COLO668 (cell line): Measurements from ENCODE around the gene ABL2.

Source experiments
- DNase-seq: peaks from one replicate; lab custom pipeline; 2025; ENCODE audit not compliant: unreplicated experiment; lab: John Stamatoyannopoulos, UW

ABL2 gene

DNA sequence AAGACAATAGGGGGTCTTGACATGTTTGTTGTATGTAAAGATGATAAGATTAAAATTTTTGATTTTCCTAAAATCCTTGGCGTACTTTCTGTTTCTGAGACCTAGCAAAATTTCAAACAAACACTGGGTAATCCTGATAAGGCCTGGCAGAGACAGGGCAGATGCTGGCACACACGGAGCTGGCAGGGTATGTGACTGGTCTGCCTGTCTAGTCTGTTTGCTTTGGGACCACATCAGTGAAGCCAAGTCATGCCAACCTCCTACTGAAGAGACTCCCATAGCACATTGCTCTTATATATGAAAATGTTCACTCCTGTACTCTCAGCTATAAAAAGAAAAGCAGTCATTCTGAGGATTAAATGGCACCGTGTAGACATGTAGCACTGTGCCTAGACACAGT, 133.6 kb downstream of the ABL2 start:
- no peak for DNase-seq

DNA sequence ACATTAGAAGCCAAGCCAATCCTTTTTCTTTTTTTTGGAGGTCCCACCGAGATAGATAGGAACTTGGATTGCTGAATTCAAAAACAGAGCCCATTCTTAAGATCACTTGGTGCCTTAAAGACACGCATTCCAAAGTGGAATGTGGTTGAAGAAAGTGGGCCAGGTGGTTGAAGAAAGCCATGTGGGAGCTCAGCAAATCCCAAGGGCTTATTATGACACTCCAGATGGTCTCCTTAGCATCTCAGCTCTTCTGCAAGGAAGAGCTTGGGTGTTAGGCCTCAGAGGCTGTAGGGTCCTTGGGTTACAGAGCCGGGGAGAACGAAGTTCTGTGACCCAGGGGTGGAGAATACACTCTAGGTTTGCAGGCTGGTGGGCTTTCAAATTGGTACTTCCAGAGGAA, 134.1 kb downstream of the ABL2 start:
- DNase-seq: no peak

DNA sequence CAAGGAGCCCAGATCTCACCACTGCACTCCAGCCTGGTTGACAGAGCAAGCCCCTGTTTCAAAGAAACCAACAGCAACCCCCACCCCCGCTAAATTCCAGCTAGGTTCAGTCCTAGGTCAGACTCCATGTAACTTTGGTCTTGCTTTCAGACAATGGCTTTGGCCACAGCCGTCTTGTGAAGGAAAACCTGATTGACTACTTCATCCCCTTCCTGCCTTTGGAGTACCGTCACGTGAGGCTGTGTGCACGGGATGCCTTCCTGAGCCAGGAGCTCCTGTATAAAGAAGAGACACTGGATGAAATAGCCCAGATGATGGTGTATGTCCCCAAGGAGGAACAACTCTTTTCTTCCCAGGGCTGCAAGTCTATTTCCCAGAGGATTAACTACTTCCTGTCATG, 134.7 kb downstream of the ABL2 start:
- no peak for DNase-seq

DNA sequence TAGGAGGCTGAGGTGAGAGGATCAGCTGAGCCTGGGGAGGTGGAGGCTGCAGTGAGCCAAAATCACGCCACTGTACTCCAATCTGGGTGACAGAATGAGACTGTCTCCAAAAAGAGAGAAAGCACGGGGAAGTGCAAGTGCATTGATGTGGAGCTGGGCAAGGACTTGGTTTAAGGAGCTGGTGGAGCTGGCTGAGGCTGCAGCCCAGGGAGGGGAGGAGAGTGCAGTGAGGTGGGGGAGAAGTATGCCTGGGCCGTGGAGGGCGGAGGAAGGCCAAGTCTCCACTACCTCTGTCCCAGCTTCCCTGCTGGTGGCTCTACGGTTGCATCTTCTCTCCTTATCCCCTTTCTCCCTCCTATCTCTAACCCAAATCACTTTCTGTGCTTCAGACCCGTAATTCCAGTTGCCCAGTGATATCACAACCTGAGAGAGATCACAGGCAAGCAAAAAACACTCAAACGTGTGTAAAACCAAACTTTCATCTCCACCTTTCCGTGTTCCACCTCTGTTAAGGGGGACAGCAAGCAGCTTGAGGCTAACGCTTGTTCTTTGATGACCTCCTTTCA, 136.5 kb downstream of the ABL2 start:
- DNase-seq: no peak

DNA sequence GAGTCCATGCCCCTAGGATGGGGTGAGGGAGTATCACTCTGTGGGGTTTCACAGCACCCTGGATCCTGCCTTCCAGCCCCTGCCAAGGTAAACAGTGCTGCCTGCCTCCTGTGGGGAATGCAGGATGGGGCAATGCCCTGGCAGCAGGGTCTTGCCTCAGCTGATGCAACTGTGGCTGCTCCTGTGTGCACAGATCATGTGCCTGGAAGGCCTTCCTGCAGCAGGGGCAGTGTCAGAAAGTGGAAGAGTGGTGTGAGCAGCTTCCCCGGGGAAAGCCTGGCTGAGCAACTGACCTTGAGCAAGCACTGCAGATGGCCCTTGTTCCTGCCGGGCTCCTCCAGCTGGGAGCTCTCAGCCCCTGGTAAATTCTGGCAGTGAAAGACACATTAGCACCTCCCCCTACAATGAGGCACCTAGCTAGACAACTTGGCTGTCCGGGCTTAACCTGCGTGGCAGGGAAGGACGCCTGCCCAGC, 137.7 kb downstream of the ABL2 start:
- DNase-seq: no peak

DNA sequence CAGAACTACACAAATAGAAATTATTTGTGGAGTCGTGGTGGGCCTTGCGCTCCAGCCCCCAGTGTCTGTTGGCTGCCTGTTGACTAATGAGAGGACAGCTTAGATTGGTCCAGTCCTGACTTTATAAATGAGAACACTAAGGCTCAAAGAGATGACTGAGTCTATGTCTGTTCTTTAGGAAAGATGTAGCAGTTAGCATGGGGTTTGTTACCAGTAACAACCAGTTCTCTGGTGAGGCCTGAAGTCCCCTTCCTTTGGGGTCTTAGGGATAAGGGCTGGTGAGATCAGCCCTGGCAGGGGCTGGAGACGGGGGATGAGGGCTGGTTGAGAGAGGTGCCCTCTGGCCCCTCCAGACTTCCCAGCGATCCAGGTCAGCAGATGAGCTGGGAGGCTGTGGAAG, 138.6 kb downstream of the ABL2 start:
- DNase-seq: no peak

DNA sequence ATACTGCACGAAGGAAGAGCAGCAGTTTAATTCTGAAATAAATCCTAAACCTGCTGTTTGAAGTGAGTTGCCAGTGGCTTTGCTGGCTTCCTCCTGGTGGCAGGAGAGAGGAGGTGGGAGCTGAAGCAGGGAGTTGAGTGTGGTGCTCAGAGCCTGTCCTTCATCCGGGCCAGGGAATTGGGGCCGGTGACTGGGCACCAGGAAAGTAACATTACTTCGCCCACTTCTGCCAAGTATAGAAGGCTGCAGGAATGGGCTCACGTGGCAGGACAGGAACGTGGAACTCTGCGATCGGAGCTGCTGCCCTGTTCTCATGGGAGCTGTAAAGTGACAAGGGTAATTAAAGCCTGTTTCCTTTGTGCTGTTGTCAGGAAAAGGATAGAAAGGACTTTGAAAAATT, 139.0 kb downstream of the ABL2 start:
- no peak for DNase-seq

DNA sequence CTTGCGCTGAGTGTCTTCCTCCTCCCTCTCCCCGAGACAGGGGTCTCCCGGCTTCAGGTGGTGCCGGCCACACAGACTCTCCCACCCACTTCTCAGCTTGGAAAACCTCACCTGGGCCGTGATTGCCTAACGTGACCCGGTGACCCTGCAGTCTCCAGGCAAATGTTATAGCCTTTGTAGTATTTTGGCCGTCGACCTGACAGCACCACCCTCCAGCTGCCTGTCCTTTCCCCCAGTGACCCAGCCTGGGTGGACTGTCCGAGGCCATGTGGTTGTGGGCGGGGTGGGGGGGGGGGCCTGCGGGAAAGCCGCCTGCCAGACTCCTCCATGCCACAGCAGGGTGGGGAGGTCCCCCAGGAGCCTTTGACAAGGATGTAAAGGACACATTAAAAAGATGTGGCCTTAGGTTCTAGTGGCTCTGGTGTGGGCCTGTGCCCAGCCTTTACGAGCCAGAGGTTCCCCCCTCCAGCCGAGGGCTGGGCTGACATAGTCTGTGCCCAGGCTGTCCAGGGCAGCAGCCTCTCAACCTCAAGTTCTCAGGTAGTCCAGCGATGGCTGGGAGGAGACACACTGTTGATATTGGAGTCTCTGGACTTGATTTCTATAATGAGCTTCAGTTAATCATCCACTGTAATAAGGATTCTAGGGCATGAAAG, 139.5 kb downstream of the ABL2 start:
- no peak for DNase-seq

DNA sequence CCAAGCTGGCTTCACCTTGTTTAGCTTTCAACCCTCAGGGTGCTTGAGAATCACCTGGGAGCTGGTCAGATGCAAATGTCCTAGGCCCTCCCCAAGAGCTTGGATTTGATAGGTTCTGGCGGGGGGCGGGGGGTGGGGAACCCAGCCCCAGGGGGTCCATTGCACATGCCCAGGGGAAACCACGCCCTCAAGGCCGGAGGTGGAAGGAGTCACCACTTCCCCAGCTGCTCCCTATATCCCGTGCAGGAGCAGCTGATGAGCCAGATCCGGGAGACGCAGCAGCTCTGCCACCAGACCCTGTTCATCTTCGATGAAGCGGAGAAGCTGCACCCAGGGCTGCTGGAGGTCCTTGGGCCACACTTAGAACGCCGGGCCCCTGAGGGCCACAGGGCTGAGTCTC, 141.8 kb downstream of the ABL2 start:
- peak; percentile 10 for DNase-seq

DNA sequence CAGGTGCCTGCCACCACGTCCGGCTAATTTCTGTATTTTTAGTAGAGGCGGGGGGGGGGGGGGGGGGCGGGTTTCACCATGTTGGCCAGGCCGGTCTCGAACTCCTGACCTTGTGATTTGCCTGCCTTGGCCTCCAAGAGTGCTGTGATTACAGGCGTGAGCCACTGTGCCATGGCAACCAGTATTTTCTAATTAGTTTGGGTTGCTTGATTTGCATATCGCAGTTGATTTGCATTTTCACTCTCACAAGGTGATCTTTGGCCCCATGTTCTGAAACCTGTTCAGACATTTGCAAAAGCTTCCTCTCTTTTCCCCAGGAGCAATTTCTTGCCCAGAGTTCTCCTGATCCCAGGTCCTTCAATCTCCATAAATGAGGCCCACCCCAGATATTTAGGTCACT, 145.9 kb downstream of the ABL2 start:
- no peak for DNase-seq

DNA sequence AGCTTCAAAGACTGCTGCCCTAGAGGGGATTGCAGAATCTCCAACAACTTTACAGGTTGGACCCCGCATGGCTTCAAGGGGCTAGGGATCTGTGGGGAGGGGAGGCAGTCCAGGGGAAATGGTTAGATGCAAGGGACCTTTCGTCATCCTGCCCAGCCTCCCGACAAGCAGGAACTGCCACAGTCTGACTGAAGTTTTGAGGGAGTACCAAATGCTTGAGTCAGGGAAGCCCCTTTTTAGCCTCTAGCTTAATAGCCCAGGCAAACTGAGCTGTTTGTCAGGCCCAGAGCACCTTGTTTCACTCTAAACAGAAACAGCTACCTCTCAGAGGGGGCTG, 146.5 kb downstream of the ABL2 start:
- no peak for DNase-seq

DNA sequence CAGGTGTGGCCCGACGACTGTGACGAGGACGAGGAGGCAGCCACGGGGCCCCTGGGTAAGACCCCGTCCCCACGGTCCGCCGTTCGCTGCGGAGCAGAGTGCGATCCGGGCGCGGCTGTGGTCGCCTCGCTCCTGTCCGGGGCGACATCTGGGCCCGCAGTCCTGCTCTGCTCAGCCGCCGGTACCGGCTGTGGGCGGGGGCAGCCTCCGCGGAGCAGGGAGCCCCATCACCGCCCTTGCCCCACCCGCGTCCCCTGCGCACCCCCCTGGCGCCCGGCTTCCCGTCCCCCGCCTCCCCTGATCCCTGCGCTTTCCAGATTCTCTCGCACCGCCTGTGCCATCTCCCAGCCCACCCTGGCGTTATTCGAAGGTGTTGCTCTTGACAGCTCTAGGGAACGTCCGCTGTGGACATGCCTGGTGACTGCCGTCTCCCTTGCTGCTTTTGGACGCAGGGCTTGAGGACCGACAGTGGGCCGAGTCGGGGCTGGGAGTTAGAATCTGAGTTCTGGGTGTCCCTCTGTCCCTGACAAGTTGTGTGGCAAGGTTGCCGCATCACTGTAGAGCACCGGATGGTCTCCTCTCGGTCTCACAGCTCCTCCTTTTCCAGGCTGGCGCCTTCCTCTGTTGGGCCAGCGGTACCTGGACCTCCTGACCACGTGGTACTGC, 147.0 kb downstream of the ABL2 start:
- peak; percentile 71 for DNase-seq

DNA sequence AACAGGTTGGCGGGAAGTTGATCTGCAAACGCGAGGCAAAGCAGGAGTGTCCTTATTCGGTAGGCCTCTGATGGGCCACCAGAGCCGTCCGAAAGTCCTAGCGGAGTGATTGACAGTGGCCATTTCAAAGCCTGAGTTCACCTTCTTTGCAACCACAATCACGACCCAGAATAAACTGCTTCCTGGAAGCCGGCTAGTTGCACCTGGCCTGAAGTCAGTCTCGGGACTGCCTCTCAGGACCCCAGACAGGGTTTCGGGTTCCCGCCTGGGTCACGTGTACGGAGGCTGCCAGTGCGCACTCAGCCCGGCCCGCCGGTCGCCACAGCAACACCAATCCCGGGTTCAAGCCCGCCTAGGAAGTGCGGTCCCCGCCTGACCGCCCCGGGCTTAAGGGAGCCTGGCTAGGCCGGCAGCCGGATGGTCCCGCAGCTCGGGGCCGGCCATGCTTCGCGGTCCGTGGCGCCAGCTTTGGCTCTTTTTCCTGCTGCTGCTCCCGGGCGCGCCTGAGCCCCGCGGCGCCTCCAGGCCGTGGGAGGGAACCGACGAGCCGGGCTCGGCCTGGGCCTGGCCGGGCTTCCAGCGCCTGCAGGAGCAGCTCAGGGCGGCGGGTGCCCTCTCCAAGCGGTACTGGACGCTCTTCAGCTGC, 147.7 kb downstream of the ABL2 start, which contains the start of gene TOR3A:
TSS of gene TOR3A (plus strand) at position 384 of the 646 bp plus-strand sequence. CDS start at position 443, 59 bp downstream.
- DNase-seq: peak; percentile 96

DNA sequence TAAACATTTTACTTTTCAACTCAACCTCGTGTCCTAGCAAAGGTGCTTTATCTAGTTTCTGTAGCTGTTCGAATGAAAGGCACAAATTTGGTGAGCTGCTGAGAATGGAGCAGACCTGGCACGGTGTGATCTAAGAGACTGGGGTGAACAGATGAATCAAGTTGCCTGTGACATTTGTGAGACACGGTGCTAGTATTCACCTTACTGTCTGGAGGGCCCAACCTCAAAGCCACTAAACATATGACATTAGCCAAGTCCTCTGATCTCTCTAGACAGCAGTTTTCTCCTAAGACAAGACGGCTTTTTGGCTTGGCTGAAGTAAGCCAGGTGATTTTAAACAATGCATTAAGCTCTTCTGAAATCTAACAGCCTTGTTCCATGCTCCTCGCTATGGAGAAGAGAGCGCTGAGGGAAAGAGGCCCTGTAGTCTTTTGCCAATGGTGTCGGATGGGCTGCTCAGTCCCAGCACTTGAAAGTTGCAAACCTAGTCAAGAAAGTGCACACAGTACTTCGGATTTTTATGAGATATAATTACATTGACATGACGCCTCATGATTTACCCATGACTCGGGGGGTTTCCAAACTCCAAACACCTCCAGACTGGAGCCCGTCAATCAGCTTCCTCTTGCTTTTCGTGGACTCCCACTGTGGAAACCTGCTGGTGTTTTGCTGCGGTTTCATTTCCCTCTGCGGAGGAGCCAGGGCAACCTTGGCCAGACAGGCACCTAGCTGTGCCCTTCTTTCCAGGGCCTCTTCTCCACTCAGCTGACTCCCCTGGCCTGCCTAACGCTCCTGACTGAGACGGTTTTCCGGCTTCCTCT, 148.4 kb downstream of the ABL2 start:
- peak; percentile 42 for DNase-seq

DNA sequence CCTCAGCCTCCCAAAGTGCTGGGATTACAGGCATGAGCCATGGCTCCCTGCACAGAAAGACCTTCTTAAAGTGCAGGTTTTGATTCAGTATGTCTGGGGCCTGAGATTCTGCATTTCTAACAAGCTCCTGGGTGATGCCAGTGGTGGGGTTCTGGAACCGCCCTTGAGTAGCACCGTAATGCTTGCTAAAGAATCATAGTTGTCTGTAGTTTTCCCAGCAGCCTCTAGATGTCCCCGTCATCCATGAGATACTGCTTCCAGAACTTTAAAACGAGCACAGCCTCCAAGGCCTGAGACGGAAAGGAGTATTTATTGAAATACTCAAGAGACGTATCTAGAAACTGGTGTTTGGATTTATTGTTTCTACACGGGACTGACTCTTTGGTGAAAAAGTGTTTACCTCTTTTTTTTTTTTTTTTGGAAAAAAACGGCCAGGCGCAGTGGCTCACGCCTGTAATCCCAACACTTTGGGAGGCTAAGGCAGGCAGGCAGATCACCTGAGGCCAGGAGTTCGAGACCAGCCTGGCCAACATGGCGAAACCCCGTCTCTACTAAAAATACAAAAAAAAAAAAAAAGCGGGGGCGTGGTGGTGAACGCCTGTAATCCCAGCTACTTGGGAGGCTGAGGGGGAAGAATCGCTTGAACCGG, 150.2 kb downstream of the ABL2 start:
- peak; percentile 54 for DNase-seq

DNA sequence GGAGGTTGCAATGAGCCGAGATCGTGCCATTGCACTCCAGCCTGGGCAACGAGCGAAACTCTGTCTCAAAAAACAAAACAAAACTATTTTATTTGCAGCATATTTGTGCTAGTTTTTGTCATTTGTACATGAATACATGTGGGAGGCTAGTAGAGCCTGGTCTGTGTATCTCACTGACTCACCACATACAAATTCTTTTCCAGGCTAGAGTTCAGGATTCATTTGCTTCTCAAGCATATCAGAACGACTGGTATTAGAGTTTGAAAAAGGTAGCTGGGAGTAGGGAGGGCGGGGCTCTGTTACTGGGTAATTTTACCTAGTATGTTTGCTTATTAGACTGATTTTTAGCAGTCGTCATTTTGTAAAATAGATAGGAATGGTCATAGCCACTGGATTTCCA, 152.1 kb downstream of the ABL2 start:
- no peak for DNase-seq

DNA sequence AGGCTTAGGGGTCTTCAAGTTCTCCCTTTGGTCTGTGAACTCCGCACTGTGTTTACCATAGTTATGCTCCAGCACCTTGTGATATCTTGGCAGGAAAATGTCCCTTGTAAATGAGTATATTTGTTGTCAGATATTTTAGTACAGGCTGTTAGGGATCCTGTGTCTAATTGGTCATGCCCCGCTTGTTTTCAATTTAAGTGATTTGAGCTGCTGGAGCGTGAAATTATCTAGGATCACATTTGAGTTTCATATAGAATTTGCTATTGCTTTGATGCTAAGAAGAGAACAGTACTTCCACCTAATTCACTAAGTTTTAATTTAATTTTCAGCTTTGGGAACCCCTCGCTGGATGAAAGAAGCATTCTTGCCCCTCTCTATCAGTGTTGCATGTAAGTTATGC, 163.0 kb downstream of the ABL2 start:
- no peak for DNase-seq

DNA sequence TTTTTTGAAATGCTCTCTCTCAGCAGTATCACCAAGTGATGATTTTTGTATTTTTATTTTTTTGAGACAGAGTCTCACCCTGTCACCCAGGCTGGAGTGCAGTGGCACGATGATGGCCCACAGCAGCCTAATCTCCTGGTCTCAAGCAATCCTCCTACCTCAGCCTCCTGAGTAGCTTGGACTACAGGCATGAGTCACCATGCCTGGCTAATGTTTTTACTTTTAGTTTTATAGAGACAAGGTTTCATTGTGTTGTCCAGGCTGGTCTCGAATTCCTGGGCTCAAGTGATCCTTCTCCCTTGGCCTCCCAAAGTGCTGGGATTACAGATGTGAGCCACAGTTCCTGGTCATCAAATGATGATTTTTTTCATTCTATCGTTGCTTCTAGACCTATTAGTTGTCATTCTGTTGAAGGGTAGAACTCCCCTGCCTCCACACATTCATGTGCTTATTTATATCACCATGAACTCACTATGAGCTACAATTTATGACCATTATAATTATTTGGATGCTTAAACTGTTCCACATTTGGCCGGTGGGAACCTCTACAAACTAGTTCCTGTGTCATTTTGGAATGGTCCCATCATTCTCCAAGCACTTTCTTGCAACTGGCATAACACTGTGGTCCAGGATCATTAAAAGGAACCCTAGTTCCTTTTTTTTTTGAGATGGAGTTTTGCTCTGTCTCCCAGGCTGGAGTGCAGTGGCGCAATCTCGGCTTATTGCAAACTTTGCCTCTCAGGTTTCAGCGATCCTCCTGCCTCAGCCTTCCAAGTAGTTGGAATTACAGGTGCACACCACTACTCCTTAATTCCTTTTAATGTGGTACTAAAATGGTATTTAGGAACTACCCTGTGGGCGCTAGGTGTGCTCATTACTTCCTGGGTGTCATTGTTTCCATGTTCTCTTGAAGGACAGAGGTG, 167.9 kb downstream of the ABL2 start:
- DNase-seq: no peak
